A673 (cell line): Measurements from ENCODE around the gene KIRREL3.

Experiments used
- CTCF ChIP-seq: fragments of 300-800, 200-600 bp; sonication (generic); conservative IDR thresholded peaks from 2 replicates; pipeline ENCODE4 v1.5.1; 2017; ENCODE audit warnings: low read depth, mild to moderate bottlenecking, antibody characterized with exemption, low read length, moderate library complexity, mixed read lengths
- EZH2 ChIP-seq: fragments of 200-600 bp; sonication (generic); IDR thresholded peaks from 2 replicates; pipeline ENCODE4 v1.6.1; 2017; ENCODE audit warnings: borderline replicate concordance, low read depth, mild to moderate bottlenecking, mixed read lengths, antibody characterized with exemption, low read length; ENCODE audit not compliant: poor library complexity, severe bottlenecking

GRCh38 chr11:126655807-126656128 is 344.8 kb downstream of the KIRREL3 start:
- TF ChIP-seq EZH2: no peak
- no peak for TF ChIP-seq CTCF
